Ishikawa (cell line): ENCODE measurements around the gene OTX1.

Experiments
- CREB1 ChIP-seq: IDR thresholded peaks from 2 replicates; pipeline ENCODE4 v1.6.1; 2012; ENCODE audit warnings: low read depth
- EGR1 ChIP-seq: IDR thresholded peaks from 2 replicates; pipeline ENCODE4 v1.6.1; 2012
- EP300 ChIP-seq: IDR thresholded peaks from 2 replicates; pipeline ENCODE4 v1.6.1; 2012; ENCODE audit warnings: borderline replicate concordance
- RAD21 ChIP-seq: IDR thresholded peaks from 2 replicates; pipeline ENCODE4 v1.6.1; 2012; ENCODE audit warnings: low read depth
- REST ChIP-seq: IDR thresholded peaks from 2 replicates; pipeline ENCODE4 v1.6.1; 2012; ENCODE audit warnings: low read depth, mild to moderate bottlenecking
- TAF1 ChIP-seq: IDR thresholded peaks from 2 replicates; pipeline ENCODE4 v1.6.1; 2012; ENCODE audit warnings: low read depth, mild to moderate bottlenecking
- TCF12 ChIP-seq: IDR thresholded peaks from 2 replicates; pipeline ENCODE4 v1.6.1; 2012; ENCODE audit warnings: low read depth
- TEAD4 ChIP-seq: IDR thresholded peaks from 2 replicates; pipeline ENCODE4 v1.6.1; 2012
- USF1 ChIP-seq: IDR thresholded peaks from 2 replicates; pipeline ENCODE4 v1.6.1; 2012
- YY1 ChIP-seq: IDR thresholded peaks from 2 replicates; pipeline ENCODE4 v1.6.1; 2012; ENCODE audit warnings: low read depth
- TF ChIP-seq, protein P1 (sequence below): IDR thresholded peaks from 2 replicates; pipeline ENCODE4 v1.6.1; 2012

- TF ChIP-seq, protein P1, sequence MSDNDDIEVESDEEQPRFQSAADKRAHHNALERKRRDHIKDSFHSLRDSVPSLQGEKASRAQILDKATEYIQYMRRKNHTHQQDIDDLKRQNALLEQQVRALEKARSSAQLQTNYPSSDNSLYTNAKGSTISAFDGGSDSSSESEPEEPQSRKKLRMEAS = no peak
- TF ChIP-seq EP300 (no peak), YY1 (no peak), REST (no peak), RAD21 (no peak), TAF1 (no peak), TCF12 (no peak), CREB1 (no peak), EGR1 (no peak), USF1 (no peak), TEAD4 (no peak)
Observed at GRCh38 chr2:63046961-63047320, 3.7 kb upstream of the OTX1 start.
